H1 (cell line): ENCODE results near the gene MVP. TPM values are rescaled to one million over a fixed set of nuclear protein-coding genes. Genes with fewer than 3 reads are reported as not detected.

Experiments
- CTCF ChIA-PET: fragments of 300-600 bp; sonication (Branson Sonifier 250); formaldehyde crosslinking; loops from one replicate; lab custom pipeline; 2021; ENCODE audit not compliant: partially characterized antibody; lab: Charles Lee
- POLR2A ChIA-PET: fragments of 300-600 bp; sonication (Branson Sonifier 250); formaldehyde crosslinking; loops from one replicate; lab custom pipeline; 2021; ENCODE audit warnings: inconsistent platforms; ENCODE audit not compliant: partially characterized antibody; lab: Charles Lee
- DNase-seq, 2 experiments: peaks; one replicate each; pipeline versions ENCODE4 v3.0.0 to v3.0.0-alpha.2; 2010 to 2022; ENCODE audit warnings: low spot score in 2 of 2, low read depth in 1 of 2, mixed read lengths in 1 of 2
- FAIRE-seq: peaks from 2 replicates; lab custom pipeline; 2011; peaks lifted over from hg19 to GRCh38; lab: Jason Lieb, UNC
- H2AFZ ChIP-seq: 2 replicates; pipeline ENCODE4 v1.8.1; 2012; ENCODE audit warnings: low read length, inconsistent platforms
- H2AK5ac ChIP-seq: 2 replicates; pipeline ENCODE4 v1.6.1; 2013; ENCODE audit warnings: low read depth, low read length
- H2BK120ac ChIP-seq: replicated peaks from 2 replicates; pipeline ENCODE3; 2013; ENCODE audit warnings: low read depth, low read length, inconsistent platforms
- H2BK12ac ChIP-seq: 2 replicates; pipeline ENCODE4 v1.6.1; 2013; ENCODE audit warnings: low read depth, low read length
- H2BK15ac ChIP-seq: 2 replicates; pipeline ENCODE4 v1.6.1; 2013; ENCODE audit warnings: low read length
- H2BK20ac ChIP-seq: 2 replicates; pipeline ENCODE4 v1.6.1; 2013; ENCODE audit warnings: low read length
- H2BK5ac ChIP-seq: 2 replicates; pipeline ENCODE4 v1.6.1; 2013; ENCODE audit warnings: low read depth, low read length
- H3K14ac ChIP-seq: 2 replicates; pipeline ENCODE4 v1.6.1; 2013; ENCODE audit warnings: inconsistent platforms; ENCODE audit not compliant: insufficient read length
- H3K18ac ChIP-seq: 2 replicates; pipeline ENCODE4 v1.6.1; 2013; ENCODE audit warnings: low read length; ENCODE audit errors: extremely low read depth
- H3K23ac ChIP-seq: 2 replicates; pipeline ENCODE4 v1.6.1; 2013; ENCODE audit warnings: inconsistent platforms; ENCODE audit not compliant: insufficient read length
- H3K23me2 ChIP-seq: 2 replicates; pipeline ENCODE4 v1.6.1; 2013; ENCODE audit warnings: low read depth, low read length
- H3K27ac ChIP-seq: 2 replicates; pipeline ENCODE4 v1.6.1; 2011; ENCODE audit warnings: low read depth, low read length, inconsistent platforms
- H3K27me3 ChIP-seq, 4 experiments: replicated peaks in 1 of 4; 1 replicate in 1 of 4; 2 replicates in 3 of 4; pipeline versions ENCODE4 v1.6.1 to v1.8.1; 2011 to 2013; ENCODE audit warnings: low read length in 3 of 4, mild to moderate bottlenecking in 3 of 4, inconsistent platforms in 2 of 4, mixed read lengths in 2 of 4, moderate library complexity in 1 of 4; ENCODE audit not compliant: control insufficient read depth in 3 of 4, insufficient read depth in 3 of 4; ENCODE audit errors: extremely low read depth in 1 of 4
- H3K36me3 ChIP-seq, 4 experiments: 2 replicates each; pipeline versions ENCODE4 v1.6.1 to v1.8.1; 2011 to 2013; ENCODE audit warnings: mild to moderate bottlenecking in 4 of 4, low read length in 3 of 4, moderate library complexity in 2 of 4, control low read depth in 1 of 4, inconsistent platforms in 1 of 4; ENCODE audit not compliant: insufficient read depth in 4 of 4, control insufficient read depth in 2 of 4
- H3K4ac ChIP-seq: replicated peaks from 2 replicates; pipeline ENCODE3; 2013; ENCODE audit warnings: low read length, low read depth, mixed read lengths, inconsistent platforms; ENCODE audit not compliant: insufficient read length
- H3K4me1 ChIP-seq, 4 experiments: replicated peaks in 1 of 4; 1 replicate in 1 of 4; 2 replicates in 3 of 4; pipeline versions ENCODE4 v1.6.1 to v1.8.1; 2011 to 2013; ENCODE audit warnings: low read length in 3 of 4, inconsistent platforms in 2 of 4, mixed read lengths in 1 of 4; ENCODE audit not compliant: insufficient read depth in 4 of 4, control insufficient read depth in 3 of 4
- H3K4me2 ChIP-seq, 2 experiments: 2 replicates each; pipeline versions ENCODE4 v1.6.1 to v1.8.1; 2011 to 2013; ENCODE audit warnings: low read depth in 2 of 2, low read length in 2 of 2, control low read depth in 1 of 2, inconsistent platforms in 1 of 2, mild to moderate bottlenecking in 1 of 2; ENCODE audit not compliant: insufficient read depth in 1 of 2
- H3K4me3 ChIP-seq, 4 experiments: fragments of 200-600, 300-600 bp in 1 of 4; sonication (generic), shearing (Covaris generic), sonication (Bioruptor Twin) in 1 of 4; 2 replicates each; pipeline versions ENCODE4 v1.5.1 to v1.8.1; 2011 to 2016; ENCODE audit warnings: low read length in 4 of 4, low read depth in 3 of 4, control low read depth in 2 of 4, inconsistent platforms in 2 of 4, mild to moderate bottlenecking in 2 of 4, mixed read lengths in 1 of 4, moderate library complexity in 1 of 4; ENCODE audit not compliant: insufficient read depth in 2 of 4; ENCODE audit errors: extremely low read depth in 1 of 4
- H3K56ac ChIP-seq: replicated peaks from 2 replicates; pipeline ENCODE3; 2013; ENCODE audit warnings: low read depth, mild to moderate bottlenecking, mixed read lengths, low read length, inconsistent platforms; ENCODE audit not compliant: insufficient read length
- H3K79me1 ChIP-seq: 2 replicates; pipeline ENCODE4 v1.6.1; 2013; ENCODE audit warnings: low read depth, low read length, control low read depth
- H3K79me2 ChIP-seq, 2 experiments: 2 replicates each; pipeline versions ENCODE4 v1.6.1 to v1.8.1; 2012 to 2013; ENCODE audit warnings: low read length in 2 of 2, mild to moderate bottlenecking in 2 of 2, inconsistent platforms in 1 of 2; ENCODE audit not compliant: insufficient read depth in 2 of 2, control insufficient read depth in 1 of 2
- H3K9ac ChIP-seq, 4 experiments: replicated peaks in 1 of 4; 1 replicate in 1 of 4; 2 replicates in 3 of 4; pipeline versions ENCODE4 v1.6.1 to v1.8.1; 2011 to 2013; ENCODE audit warnings: low read depth in 3 of 4, low read length in 3 of 4, control low read depth in 2 of 4, mild to moderate bottlenecking in 2 of 4, moderate library complexity in 2 of 4, inconsistent platforms in 1 of 4; ENCODE audit errors: extremely low read depth in 1 of 4
- H3K9me3 ChIP-seq, 2 experiments: 2 replicates each; pipeline versions ENCODE4 v1.6.1 to v1.8.1; 2012 to 2013; ENCODE audit warnings: mild to moderate bottlenecking in 2 of 2, moderate library complexity in 2 of 2, control low read depth in 1 of 2, inconsistent platforms in 1 of 2, low read depth in 1 of 2, low read length in 1 of 2, mixed read lengths in 1 of 2; ENCODE audit not compliant: insufficient read depth in 2 of 2
- H4K20me1 ChIP-seq, 2 experiments: replicated peaks in 1 of 2; 2 replicates each; pipeline versions ENCODE3 to v1.8.1; 2011 to 2013; ENCODE audit warnings: inconsistent platforms in 2 of 2, low read length in 2 of 2, mild to moderate bottlenecking in 1 of 2; ENCODE audit not compliant: insufficient read depth in 2 of 2, control insufficient read depth in 1 of 2
- H4K5ac ChIP-seq: 2 replicates; pipeline ENCODE4 v1.6.1; 2013; ENCODE audit warnings: low read length, low read depth, mixed read lengths, inconsistent platforms; ENCODE audit not compliant: insufficient read length
- H4K8ac ChIP-seq: 2 replicates; pipeline ENCODE4 v1.8.0; 2013; ENCODE audit warnings: mild to moderate bottlenecking, moderate library complexity, low read length, inconsistent platforms; ENCODE audit not compliant: insufficient read depth; ENCODE audit errors: extremely low read depth
- H4K91ac ChIP-seq: replicated peaks from 2 replicates; pipeline ENCODE3; 2013; ENCODE audit warnings: low read length, mixed read lengths, inconsistent platforms; ENCODE audit not compliant: insufficient read length
- HDAC6 ChIP-seq: IDR thresholded peaks from one replicate; pipeline ENCODE4 v1.7.1; 2012; ENCODE audit warnings: low read depth, mild to moderate bottlenecking, inconsistent platforms, low read length, moderate library complexity
- POLR2A ChIP-seq, 2 experiments: IDR thresholded peaks; 1 replicate in 1 of 2; 2 replicates in 1 of 2; pipeline ENCODE4 v1.6.1; 2011; ENCODE audit warnings: low read depth in 2 of 2, low read length in 2 of 2, mild to moderate bottlenecking in 2 of 2; ENCODE audit errors: control extremely low read depth in 1 of 2
- POLR2AphosphoS5 ChIP-seq: IDR thresholded peaks from 2 replicates; pipeline ENCODE4 v1.6.1; 2011; ENCODE audit warnings: low read depth, low read length
- POU5F1 ChIP-seq: IDR thresholded peaks from 2 replicates; pipeline ENCODE4 v1.6.1; 2011; ENCODE audit warnings: low read depth, mild to moderate bottlenecking, low read length, moderate library complexity
- RAD21 ChIP-seq, 2 experiments: IDR thresholded peaks in 1 of 2; conservative IDR thresholded peaks in 1 of 2; 2 replicates each; pipeline ENCODE4 v1.6.1; 2011; ENCODE audit warnings: low read depth in 2 of 2, low read length in 2 of 2, improper control_type of control experiment in 1 of 2, inconsistent platforms in 1 of 2, mild to moderate bottlenecking in 1 of 2, moderate library complexity in 1 of 2
- WGBS, 2 experiments: shearing (Covaris generic) in 1 of 2; methylation state at CpG; one replicate each; pipeline versions ENCODE4 v1.1.6 to v1.1.7; 2013 to 2015; ENCODE audit warnings: low lambda C conversion rate in 2 of 2, mixed read lengths in 2 of 2, inconsistent platforms in 1 of 2, low coverage in 1 of 2, missing lambda C conversion rate in 1 of 2; ENCODE audit not compliant: insufficient replicate concordance in 2 of 2, insufficient coverage in 1 of 2, insufficient read length in 1 of 2; ENCODE audit errors: extremely low coverage in 1 of 2, missing lambda C conversion rate in 1 of 2; 5-methylcytosine and 5-hydroxymethylcytosine counted together
- polyA plus RNA-seq, 7 experiments: library from polyadenylated mRNA; depleted of rRNA in 3 of 7; stranded (reverse) in 5 of 7; unstranded in 2 of 7; fragments of >200 nt in 5 of 7; fragments of 200-250 nt in 2 of 7; gene quantifications; 1 replicate in 5 of 7; 2 replicates in 1 of 7; 4 replicates in 1 of 7; pipeline versions ENCODE4 v1.2.1 to v1.2.3, GENCODE V29; 2011 to 2013; ENCODE audit warnings: missing spikeins in 2 of 7, mixed read lengths in 2 of 7
- total RNA-seq: library from RNA; stranded (reverse); fragmentation: NEBNext Ultra II Directional; extraction: Animal tissue kit (Norgen Biotek cat#: 25700); gene quantifications from 2 replicates; pipeline ENCODE4 v1.2.1, GENCODE V29; 2021
- TF ChIP-seq, protein P1 (sequence below): IDR thresholded peaks from 2 replicates; pipeline ENCODE4 v1.6.1; 2012; ENCODE audit warnings: low read length, inconsistent platforms

MVP gene
- total and polyA plus RNA-seq, 2 of the 8 experiments (the other 6 are each of a cell fraction or from before 2014, with no cell fraction given), result 1.9 TPM

GRCh38 chr16:29863669-29863984 is 43.4 kb downstream of the MVP start:
- Histone ChIP-seq H3K14ac (no peak overlapping the region), H3K23ac (no peak overlapping the region), H2BK5ac (peak overlapping the region; percentile 71), H3K9ac (peak overlapping the region in 2 of 4 experiments; percentile 25 to 91; a peak in 2 of 7 replicates), H4K91ac (peak overlapping the region; percentile 15), H3K27me3 (no peaks in the 10 kb centered on the region), H3K79me1 (peaks cover 9% of the 10 kb centered on the region), H3K56ac (no peak overlapping the region), H4K20me1 (peaks cover 0 to 5% of the 10 kb centered on the region in 2 experiments), H4K8ac (peak overlapping the region; percentile 89; the same call in 1 of the 2 replicates), H3K23me2 (peaks cover 8% of the 10 kb centered on the region; the same call in 1 of the 2 replicates), H3K27ac (no peak overlapping the region), H2AK5ac (0 out of 2 replicates have a peak overlapping the region, but pooled peaks have one; percentile 53), H3K18ac (peak overlapping the region; percentile 93), H2BK12ac (peak overlapping the region; percentile 39; the same call in 1 of the 2 replicates), H3K4me2 (peak overlapping the region; percentile 64 to 95), H3K79me2 (peaks cover 0 to 9% of the 10 kb centered on the region in 2 experiments; a peak in 2 of 4 replicates), H2BK15ac (peak overlapping the region; percentile 99), H3K4me3 (peak overlapping the region; percentile 8 to 89 (median 39); a peak in 6 of 8 replicates), H3K4me1 (peaks cover 0 to 7% (median 3%) of the 10 kb centered on the region in 4 experiments; a peak in 3 of 7 replicates), H2BK20ac (peak overlapping the region; percentile 61; the same call in 1 of the 2 replicates), H2BK120ac (no peak overlapping the region), H3K9me3 (no peaks in the 10 kb centered on the region), H3K36me3 (peaks cover 0 to 9% (median 4%) of the 10 kb centered on the region in 4 experiments; a peak in 5 of 8 replicates), H2AFZ (peak overlapping the region; percentile 100), H3K4ac (no peak overlapping the region), H4K5ac (peak overlapping the region; percentile 22)
- TF ChIP-seq POU5F1 (no peak), RAD21 (IDR thresholded peaks at IDR 0.05 in 1 of 2, conservative IDR thresholded peaks at IDR 0.05 in 1 of 2; ENCODE audit: low read depth in 2 of 2, low read length in 2 of 2) (peak; percentile 31 to 41; a peak in 3 of 4 replicates), HDAC6 (no peak), POLR2AphosphoS5 (no peak; the same call in 1 of the 2 replicates), POLR2A (IDR thresholded peaks at IDR 0.05; ENCODE audit: control extremely low read depth in 1 of 2, low read depth in 2 of 2, low read length in 2 of 2) (0 out of 3 replicates have a peak, but pooled peaks of 1 of the 2 experiments have one; percentile 55)
- TF ChIP-seq, protein P1, sequence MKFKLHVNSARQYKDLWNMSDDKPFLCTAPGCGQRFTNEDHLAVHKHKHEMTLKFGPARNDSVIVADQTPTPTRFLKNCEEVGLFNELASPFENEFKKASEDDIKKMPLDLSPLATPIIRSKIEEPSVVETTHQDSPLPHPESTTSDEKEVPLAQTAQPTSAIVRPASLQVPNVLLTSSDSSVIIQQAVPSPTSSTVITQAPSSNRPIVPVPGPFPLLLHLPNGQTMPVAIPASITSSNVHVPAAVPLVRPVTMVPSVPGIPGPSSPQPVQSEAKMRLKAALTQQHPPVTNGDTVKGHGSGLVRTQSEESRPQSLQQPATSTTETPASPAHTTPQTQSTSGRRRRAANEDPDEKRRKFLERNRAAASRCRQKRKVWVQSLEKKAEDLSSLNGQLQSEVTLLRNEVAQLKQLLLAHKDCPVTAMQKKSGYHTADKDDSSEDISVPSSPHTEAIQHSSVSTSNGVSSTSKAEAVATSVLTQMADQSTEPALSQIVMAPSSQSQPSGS, result no peak
- ChIA-PET CTCF (interaction anchor here (1.0 to 4.9 kb wide), 8 partner anchors 11 to 74 kb away, joined by 3 to 21 read pairs (median 6); partner anchors contain the start of genes ASPHD1 and SEZ6L2), POLR2A (interaction anchor here (0.6 to 3.7 kb wide), 20 partner anchors 9 to 210 kb away, joined by 3 to 11 read pairs (median 3); partner anchors contain the start of genes ASPHD1, HIRIP3, KCTD13 and KIF22)
- DNase-seq, result no peak
- no peak for FAIRE-seq
- WGBS, 2 experiments, result 37% methylated on average over 16 of the region's 16 CpGs; no CpG with 5 or more reads in 1 of the 2 experiments
